GM18867 (cell line): ENCODE measurements around the gene DERA.
"Not testable (repeated sequence)": the region's sequence is repeated elsewhere in the genome, so short reads cannot be mapped to it uniquely, and the experiment has no call there.

ENCODE experiments used
- ATAC-seq: cut with Tn5 transposase; IDR thresholded peaks from one replicate; pipeline ENCODE4 v1.9.1; 2021; ENCODE audit warnings: mild to moderate bottlenecking, moderate library complexity; ENCODE audit not compliant: unreplicated experiment

The DERA gene

DNA sequence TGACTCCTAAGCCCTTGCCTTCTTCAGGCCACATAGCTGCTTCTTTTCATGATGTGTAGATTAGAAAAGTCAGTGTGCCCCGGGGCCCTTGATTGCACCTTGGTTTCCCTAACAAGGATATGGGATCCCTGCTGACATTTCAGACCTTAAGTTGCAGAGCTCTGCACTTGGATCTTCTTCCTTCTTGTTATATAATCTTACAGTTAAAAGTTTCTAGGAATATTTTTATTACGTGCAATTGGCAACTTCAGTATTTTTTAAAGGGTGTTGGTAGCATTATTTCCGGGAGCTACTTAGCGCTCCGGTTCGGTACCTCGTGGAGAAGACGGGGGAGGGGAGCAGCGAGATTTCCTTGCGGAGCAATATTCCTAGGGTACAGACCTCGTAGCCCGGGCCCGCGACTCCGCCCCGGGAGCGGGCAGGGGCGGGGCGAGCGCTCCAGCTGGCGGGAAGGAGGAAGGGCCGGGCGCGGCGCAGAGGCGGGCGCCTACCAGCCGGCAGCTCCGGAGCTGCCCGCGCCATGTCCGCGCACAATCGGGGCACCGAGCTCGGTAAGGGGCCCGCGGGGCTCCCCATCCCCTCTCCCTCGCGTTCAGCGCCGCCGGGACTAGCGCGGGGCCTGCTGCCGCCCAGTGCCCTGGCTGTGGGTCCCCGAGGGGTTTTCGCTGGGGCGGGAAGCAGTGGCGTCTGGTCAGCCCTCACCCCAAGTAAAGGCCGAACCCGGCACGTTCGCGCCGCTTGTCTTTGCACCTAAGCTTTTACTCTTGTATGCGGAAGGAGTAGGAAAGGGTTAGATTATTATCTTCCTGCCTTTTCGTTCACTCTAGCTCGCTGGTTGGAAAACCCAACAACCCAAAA, at the start of gene DERA:
DERA (plus strand) TSS at position 469 of the 858 bp plus-strand sequence; CDS start at position 521, 52 bp downstream.
- peak; percentile 97 for ATAC-seq

- no peak for ATAC-seq
Observed at GRCh38 chr12:15861404-15861803, 49.7 kb upstream of the DERA start.

GRCh38 chr12:15862840-15863239, 48.3 kb upstream of the DERA start:
- no peak for ATAC-seq

GRCh38 chr12:15863372-15863771, 47.8 kb upstream of the DERA start:
- no peak for ATAC-seq

DNA sequence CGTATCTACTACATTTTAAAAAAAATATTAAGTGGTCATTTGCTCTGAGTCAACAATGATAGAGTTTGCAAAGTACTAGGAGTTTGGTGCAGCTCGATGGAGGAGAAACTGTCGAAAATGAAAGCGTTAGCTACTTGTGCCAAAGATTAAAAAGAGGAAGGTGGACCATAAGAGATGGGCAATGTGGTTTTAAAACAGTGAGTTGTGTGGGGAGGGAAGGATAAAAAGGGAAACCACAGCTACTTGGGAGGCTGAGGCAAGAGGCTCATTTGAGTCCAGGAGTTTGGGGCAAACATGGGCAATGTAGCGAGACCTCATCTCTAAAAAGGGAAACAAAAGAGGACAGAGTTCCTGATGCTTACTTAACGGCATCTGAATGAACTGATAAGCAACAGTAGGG, 47.1 kb upstream of the DERA start:
- ATAC-seq = peak; percentile 95

DNA sequence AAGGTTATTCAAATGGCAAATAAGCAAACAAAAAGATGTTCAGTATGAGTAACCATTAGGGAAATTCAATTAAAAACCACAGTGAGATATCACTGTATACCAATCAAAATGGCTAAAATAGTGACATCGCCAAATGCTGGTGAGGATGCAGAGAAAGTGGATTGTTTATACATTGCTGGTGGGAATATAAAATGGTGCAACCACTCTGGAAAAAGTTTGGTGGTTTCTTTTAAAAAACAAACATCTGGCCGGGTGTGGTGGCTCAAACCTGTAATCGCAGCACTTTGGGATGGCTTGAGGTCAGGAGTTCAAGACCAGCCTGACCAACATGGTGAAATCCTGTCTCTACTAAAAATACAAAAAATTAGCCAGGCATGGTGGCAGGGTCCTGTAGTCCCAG, 42.9 kb upstream of the DERA start:
- ATAC-seq = no peak

- no peak for ATAC-seq
Observed at GRCh38 chr12:15873556-15873955, 37.6 kb upstream of the DERA start.

GRCh38 chr12:15874556-15875145, 36.5 kb upstream of the DERA start:
- ATAC-seq = not testable (repeated sequence)

GRCh38 chr12:15875863-15876262, 35.3 kb upstream of the DERA start:
- no peak for ATAC-seq

DNA sequence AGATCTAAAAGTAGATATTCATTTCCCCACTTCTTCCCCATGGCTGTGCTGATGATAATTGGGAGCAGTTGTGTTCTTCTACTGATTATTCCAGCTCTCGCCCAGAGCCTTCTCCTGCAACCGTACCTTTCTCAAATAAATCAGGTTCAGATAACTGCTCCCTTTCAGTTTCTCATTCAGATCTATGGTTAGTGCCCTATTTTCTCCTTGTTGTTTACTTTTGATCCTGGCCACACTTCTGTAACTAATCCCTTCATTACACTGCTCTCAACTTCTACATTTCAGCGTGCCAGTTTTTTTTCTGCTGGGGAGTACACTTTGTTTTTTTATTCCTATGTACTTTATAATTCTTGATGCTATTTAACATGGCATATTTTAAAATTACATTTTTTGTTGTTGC, 31.7 kb upstream of the DERA start:
- no peak for ATAC-seq

DNA sequence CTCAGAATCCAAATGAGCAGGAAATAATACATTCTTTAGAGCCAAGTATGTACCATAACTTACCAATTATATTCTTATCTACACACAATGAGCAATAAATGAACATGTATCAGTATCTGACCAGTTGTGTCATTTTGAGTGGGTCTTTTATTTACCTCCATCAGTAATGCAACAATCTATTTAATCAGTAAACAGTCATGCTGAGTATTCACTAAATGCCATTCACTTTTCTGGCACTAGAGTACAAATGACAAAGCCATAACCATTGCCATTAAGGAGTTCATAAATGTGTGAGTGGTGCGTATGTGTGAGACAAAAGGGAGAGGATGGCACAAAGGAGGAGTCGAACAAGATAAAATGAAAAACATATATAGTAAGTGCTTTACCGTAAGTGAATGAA, 30.4 kb upstream of the DERA start:
- no peak for ATAC-seq

DNA sequence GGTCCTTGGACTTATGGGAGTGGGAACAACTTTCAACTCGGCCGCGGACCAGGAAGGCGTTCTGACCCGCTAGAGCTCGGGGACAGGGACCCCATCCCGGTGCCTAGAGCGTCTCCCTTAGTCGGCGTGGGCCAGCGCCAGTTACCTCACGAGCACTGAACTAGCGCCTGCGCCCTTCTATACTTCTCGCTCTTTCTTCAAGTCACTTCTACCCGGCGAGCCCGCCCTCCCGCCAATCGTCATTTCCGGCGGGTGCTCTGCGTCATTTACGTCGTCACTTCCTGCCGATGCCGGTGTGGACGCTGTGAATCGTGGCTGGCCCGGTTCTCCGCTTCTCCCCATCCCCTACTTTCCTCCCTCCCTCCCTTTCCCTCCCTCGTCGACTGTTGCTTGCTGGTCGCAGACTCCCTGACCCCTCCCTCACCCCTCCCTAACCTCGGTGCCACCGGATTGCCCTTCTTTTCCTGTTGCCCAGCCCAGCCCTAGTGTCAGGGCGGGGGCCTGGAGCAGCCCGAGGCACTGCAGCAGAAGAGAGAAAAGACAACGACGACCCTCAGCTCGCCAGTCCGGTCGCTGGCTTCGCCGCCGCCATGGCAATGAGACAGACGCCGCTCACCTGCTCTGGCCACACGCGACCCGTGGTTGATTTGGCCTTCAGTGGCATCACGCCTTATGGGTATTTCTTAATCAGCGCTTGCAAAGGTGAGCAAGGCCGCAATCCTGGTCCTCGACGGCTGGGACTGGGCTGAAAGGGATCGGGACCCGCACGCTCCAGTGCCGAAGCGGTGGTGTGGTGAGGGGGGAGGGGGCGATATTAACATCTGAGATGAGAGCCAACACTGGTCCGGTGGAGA, 28.8 kb upstream of the DERA start, which contains the start of gene STRAP:
STRAP (plus strand) TSS at position 270 of the 854 bp plus-strand sequence; CDS start at position 591, 321 bp downstream.
- ATAC-seq = peak; percentile 95

- ATAC-seq = no peak
Observed at GRCh38 chr12:15883536-15883935, 27.6 kb upstream of the DERA start.

- no peak for ATAC-seq
Observed at GRCh38 chr12:15886372-15887042, 24.6 kb upstream of the DERA start.

GRCh38 chr12:15887043-15887817, 23.9 kb upstream of the DERA start:
- no peak for ATAC-seq

- no peak for ATAC-seq
Observed at GRCh38 chr12:15892645-15893259, 18.4 kb upstream of the DERA start.

DNA sequence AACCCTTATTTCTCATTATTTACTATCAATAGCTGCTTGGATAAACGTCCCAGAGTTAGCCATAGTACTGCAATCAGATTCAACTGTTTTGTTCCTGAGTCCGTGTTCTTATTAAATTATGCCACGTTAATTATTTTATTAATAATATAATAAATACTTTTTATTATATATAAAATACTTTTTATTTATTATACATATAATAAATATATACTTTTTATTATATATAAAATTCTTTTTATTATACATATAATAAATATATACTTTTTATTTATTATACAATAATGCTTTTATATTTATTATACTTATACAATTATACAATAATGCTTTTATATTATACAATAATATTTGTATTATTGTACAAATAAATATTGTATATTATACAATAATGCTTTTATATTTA, 17.9 kb upstream of the DERA start:
- no peak for ATAC-seq

DNA sequence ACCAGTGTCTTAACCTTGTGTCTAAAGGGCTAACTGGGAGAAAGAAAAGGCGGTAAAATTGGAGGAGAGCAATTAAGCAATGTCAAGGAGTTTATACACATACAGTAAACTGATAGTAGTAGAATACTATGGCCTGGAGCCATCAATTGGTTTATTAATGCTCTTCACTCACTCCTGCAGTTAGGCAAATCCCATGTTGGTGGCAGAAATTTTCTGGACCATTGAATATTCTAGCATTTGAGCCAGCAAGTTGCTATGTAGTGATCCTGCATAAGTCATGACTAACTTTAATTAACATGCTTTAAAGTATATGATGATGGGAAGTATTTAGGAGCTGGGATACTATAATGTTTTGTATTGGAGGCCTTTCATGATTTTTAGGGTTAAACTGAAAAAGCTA, 14.3 kb upstream of the DERA start:
- ATAC-seq = no peak

- no peak for ATAC-seq
Observed at GRCh38 chr12:15897433-15897832, 13.7 kb upstream of the DERA start.
